Measurements from ENCODE around the gene MARCHF11.

- no peak for TF ChIP-seq POLR2AphosphoS5 (IDR thresholded peaks at IDR 0.05; ENCODE audit: borderline replicate concordance, low read depth, low read length)
- no peak for TF ChIP-seq EZH2 (IDR thresholded peaks at IDR 0.05)
- TF ChIP-seq FOXP2 (optimal IDR thresholded peaks at IDR 0.05; ENCODE audit: control extremely low read depth, extremely low read length, insufficient read depth): no peak
Measured at GRCh38 chr5:16057277-16057676, 122.3 kb downstream of the MARCHF11 start.

Data from SK-N-MC (cell line).